Amygdala (tissue), 56 donors: ENCODE measurements around the gene FMNL3.

Experiments used
- DNase-seq, 56 donors: peaks; one replicate each; lab custom pipeline; 2025; lab: John Stamatoyannopoulos, UW

Gene FMNL3

DNA sequence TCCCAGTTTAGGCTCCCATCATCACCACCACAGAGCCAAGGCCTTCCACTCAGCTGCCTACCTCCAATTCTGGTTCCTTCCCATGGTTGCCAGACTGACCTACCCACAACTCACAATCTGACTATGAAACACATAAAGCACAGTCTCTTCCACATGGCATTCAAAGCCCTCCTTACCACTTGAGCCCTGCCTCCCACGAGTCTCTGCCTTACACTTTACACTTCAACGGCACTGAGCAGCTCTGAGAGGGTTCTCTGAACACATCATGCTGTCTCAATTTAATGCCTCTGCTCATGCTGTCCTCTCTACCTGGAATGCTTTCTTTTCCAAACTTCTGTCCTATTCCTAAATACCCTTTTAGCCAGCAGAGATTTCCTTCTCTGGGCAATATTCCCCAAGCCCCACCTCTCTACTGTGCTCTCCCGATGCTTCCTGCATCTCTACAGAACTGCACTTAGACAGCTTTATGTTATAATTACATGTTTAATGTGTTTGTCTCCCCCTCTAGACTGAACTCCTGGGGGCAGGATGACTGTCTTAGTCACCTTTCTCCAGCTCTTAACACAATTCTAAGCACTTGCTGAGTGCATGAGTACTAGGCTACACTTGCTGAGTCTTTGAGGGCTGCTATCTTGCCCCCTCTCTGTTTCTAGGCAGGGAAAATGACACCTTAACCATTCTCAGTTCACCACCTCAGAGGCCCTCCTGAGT lies 23.5 kb downstream of the FMNL3 start:
- no peak for DNase-seq

DNA sequence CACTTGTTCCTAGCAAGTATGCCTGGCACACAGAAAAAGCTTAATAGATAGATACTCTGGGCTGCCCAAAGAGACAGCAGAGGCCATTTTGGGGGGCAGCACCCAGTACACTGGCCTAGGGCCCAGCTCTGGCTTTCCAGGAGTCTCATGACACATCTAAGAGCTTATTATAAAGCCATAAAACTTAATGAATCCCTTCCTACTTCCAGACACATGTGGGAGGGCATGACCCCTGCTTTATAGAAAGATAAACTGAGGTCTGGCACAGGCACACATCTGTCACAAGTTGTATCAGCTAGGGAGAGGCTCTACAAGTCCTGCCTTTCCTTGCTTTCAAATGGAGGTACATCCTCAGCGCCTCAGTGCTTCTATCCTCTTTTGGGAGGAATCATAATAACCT lies 27.1 kb downstream of the FMNL3 start:
- no peak for DNase-seq

DNA sequence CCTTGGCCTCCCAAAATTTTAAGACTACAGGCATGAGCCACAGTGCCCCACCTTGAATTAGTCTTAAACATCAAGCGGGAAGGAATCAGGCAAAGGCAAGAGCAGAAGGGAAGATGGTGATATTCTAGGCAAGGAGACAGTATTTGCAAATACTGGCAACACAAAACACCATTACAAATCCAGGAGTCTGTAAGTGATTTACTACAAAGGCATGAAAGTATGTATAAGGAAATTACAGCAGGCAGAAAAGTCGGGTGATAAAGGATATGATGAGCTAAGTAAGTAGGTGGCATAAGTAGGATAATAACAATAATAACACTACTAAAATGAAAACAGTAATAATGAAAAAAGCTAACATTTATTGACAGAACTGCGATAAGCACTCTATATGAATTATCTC lies 28.5 kb downstream of the FMNL3 start:
- no peak for DNase-seq

DNA sequence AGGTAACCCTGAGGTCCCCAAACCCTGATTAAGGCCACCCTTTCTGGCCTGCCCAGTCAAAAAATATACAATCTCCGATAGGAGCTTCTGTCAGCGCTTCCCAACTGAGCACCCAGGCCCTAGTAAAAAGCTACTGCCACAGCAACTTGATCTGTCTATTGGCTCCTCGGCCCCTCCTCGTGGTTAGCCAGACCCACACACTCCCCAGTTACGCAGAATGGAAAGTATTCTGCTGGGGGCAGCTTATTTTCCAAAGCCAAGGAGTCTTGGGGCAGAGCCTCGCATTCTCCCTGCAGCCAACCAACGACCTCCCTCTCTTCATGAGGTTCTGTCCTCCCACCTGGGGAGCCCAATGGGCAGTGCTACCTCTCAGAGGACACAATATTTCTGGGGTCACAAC lies 32.1 kb downstream of the FMNL3 start:
- DNase-seq, result no peak

DNA sequence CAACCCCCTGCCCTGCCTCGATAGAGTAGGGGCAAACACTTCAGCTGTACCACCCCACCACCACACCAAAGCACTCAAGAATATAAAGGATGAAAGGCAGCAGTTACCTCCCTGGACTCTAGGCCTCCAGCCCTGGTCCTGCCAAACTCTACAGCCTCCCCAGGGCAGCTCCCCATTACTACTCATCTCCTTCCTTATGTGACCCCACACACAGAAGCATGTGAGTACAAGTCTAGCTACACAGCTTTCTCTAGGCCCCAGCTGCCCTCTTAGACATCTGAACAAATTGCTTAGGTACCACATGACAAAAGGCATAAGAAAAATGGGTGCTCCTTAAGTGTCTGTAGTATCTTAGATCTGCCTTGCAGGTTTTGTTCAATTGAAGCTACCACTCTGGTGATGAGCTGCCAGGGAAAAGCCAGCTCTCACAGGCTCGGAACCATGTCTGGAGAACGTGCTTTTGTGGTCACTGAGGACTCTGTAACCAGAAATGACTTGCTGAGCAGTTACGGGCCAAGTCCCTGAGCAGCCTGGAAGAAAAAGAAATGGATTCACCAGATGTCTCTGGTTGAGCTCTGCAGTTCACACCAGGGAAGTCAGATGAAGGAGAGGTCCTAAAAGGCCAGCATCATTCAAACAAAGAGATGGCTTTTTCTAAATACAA lies 32.8 kb downstream of the FMNL3 start:
- DNase-seq, result peak in 4 of 56 donors; percentile 33 to 53 (median 42)

DNA sequence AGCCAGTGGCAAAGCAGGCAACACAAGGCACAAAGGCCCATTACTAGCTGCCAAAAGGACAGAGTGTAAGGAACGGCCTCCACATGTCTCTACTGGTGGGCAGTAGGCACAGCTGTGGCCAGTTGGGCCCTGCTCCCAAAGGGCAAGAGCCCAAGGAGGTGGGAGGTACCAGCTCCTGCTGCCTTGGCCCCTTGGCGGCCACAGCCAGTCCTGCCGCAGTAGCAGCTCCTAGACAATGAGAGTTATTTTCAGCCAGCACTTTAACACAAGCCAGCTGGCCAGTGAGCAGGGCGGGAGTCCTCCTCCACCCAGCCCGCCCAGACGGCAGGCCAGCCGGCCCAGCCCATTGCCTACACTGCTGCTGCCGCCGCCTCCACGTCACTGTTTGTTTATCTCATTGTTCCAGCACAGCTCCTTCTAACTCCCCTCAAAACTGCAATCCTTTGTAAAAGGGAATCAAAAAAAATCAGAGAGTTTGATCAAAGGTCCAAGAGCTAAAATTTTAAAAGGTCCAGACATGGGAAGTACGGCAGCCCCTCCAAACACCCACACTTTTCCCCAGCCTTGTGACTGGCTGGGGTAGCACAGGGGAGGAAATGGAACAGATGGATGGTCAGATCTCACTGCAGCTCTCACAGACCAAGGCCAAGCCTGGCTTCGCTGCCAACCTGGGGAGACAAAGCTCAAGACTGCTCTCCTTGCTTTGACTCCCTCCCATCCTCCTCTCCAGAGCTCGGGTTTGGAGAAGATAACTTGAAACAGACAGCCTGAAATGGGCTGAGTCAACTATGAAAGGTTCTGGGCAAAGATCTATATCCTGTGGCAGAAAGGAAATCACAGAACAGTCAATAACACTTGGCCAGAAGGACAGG lies 33.5 kb downstream of the FMNL3 start:
- DNase-seq, result peak; percentile 49 to 99 (median 93)

DNA sequence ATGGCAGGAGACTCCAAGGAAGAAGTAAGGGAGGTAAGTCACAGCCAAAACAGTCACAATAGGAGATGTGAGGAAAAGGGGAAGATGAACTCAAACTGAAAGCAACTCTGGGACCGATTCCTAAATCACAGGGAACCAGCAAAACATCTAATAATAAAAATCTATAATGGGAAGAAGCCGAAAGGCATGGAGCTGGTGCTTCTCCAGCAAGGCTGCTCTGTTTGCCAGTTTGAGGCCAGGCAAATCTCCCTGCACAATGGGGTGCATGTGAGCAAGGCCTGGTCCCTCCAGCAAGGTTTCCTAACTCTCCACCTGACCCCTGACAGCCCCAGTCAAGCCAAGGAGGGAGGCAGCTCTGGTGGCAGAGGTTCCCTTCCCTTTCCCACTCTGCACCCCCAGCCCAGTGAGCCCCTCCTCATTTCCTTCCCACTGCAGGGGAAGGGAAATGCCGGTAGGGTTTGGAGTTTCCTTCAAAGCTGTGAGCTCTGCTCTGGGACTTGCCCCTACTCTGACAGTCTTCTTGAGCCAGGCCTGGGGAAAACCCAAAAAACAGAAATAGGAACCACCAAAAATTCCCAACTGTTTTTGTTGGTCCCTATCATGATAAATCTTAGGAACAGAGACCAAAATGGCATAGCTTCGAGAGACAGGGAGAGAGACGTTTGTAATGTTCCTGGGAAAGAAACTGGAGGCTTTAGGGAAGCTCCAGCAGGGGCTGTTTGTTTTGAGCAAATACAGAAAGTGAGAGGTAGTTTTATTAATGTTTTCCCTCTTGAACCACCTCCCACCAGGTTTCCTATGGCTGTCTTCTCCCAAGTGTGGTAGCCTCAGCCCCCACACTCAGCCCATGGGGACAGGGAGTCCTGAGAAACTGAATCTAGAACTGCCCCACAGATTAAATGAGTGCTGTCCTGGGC lies 34.6 kb downstream of the FMNL3 start:
- peak in 21 of 56 donors; percentile 14 to 47 (median 24) for DNase-seq

DNA sequence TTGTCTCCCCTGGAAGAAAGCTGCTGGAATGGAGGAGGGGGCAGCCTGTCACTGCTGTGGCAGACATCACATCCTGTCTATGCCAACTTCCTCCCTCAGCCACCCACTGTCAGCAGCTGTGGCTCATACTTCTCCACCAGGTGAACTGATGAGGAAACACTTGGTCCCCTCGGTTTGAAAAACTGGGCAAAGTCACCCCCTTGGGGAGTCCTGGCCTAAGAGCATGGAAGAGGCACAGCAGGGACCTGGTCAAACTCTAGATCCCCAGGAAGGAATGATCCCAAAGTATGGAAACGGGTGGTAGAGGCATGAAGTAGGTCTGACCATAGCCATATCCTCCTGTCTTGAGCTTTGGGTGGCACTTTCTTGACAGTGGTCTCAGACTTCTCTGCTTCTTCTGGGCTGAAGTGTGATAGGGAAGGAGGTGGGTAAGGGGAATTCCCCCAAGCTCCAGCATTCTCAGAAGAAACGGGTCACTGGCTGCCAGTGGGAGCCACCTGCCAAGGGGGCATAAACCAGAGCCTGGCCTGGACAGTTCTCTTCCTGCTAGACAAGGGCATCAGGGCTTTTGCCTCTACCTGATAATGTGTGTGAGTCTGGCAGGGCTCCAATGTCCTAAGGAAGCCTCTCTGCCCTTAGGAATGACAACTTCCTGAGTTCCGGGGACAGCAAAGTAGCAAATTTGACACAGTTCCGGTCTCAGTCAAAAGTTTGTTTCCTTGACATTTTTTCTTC lies 36.0 kb downstream of the FMNL3 start:
- DNase-seq, result peak in 3 of 56 donors; percentile 11 to 21 (median 12)

DNA sequence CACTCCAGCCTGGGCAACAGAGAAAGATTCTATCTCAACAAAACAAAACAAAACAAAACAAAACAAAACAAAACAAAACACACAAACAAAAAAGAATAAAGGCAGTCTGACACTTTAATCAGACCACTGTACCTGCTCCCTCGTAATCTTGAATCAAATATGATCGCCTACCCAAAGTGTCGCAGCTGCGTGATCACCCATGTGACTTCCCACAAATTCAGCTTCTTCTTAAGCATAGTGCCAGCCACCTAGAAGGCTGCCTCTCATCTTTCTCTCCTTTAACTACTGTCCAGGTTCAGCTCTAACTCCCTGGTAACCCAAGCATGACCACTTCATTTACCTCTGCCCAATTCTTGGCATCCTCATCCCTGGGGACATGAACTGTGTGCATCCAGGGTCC lies 37.4 kb downstream of the FMNL3 start:
- DNase-seq, result no peak

DNA sequence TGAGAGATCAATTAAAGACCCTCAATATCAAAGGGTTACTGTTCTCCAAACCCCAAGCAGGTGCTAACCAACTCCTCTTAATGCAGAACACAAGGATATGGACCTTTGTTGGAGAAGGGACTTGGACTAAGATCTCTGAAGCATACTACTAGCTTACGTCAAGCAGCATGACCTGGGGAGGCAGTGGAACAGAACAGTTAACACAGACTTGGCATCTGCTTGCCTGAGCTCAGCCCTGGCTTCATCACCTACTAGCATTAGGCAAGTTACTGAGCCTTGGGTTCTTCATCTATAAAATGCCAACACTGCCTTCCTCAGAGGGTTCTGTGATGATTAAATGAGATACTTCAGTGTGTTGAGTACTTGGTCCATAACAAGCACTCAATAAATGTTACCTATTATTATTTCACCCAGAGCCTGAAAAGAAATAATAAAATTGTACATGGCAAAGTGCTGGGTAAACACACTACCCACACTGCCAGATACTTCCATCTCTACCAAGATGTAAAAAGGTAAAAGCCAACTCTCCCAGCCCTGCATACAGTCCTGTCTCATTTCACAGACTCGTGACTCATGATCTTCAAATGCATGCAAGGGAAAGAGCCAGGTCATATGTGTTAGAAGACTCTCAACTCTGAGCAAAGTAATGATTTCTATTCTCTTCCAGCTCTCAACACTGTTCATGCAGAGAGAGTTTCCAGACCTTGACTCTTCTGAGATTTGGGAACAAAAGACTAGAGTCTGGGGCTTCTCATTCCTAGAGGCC lies 39.7 kb downstream of the FMNL3 start:
- no peak for DNase-seq

DNA sequence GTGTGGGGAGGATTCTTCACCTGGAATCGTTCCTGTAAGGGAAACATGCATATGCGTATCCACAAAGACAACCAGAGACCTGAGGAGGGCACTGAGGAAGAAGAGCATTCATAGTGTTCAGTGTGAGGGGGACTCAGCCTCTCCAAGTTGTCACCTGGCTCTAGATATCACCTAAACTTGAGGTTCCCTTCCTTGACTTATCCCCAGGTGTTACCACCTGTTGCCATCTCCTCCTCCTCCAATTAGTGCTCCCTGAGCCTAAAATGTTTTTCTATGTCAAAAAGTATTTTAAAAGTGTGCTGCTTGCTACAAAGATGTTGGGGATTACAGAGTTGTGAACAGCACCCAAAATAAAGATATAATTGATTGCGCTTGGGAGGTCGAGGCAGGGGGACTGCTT lies 41.0 kb downstream of the FMNL3 start:
- DNase-seq, result no peak

DNA sequence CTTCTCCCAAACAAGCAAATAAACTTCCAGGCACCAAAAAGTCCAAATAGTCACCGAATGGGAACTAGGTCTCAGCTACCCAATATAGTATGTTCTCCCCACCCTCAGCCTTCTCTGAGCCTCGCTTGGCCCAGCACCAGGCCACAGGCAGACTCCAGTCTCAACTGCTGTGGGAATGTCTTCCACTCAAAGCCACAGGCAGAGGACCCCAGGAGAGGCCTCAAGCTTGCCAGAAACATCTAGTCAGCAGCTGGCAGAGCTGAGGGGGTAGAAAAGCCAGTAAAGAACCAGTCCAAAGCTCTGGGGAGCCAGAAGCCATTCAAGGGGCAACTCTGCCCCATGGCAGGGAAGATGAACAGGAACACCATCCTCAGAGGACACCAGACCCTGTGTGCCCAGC lies 41.8 kb downstream of the FMNL3 start:
- peak in 1 of 56 donors; percentile 13 for DNase-seq

DNA sequence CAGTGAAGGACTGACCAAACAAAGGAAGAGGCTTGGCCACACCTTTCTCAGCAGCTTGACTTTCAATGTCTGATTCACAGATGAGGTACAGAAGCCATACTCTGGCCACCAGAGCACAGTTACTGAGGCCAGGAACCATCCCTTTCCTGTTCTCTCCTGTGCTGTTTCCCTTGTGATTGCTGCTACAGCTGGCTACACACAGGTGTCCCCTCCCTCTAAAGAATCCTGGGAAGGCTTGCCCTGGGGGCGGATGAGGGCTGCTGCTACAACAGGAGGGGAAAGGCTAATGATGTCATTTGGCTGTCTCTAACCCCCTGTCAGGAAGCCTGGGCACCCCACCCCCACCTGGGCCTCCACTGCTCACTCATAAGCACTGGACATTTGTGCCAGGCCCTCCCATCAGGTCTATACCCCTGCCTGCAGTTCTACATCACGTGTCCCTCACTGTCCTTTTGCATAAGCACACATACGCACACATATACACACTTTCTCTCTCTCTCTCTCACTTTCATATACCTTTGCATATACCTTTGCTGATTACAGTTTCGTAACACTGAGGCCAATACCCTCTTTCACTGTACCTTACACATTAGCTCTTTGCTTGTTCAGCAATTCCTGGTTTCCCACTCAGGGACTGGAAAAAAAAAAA lies 42.5 kb downstream of the FMNL3 start:
- no peak for DNase-seq

DNA sequence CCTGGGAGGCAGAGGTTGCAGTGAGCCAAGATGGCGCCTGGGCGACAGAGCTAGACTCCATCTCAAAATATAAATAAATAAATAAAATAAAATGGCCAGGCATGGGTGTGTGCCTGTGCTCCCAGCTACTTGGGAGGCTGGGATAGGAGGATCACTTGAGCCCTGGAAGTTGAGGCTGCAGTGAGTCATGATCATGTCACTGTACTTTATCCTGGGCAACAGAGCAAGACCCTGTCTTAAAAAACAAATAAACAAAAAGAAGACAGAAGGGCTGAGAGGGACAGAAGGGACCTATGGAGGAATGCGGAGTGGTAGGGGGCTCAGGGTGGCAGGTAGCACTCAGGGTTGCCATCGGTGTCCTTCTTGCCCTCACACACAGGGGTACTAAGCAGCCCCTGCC lies 43.0 kb downstream of the FMNL3 start:
- DNase-seq, result no peak

DNA sequence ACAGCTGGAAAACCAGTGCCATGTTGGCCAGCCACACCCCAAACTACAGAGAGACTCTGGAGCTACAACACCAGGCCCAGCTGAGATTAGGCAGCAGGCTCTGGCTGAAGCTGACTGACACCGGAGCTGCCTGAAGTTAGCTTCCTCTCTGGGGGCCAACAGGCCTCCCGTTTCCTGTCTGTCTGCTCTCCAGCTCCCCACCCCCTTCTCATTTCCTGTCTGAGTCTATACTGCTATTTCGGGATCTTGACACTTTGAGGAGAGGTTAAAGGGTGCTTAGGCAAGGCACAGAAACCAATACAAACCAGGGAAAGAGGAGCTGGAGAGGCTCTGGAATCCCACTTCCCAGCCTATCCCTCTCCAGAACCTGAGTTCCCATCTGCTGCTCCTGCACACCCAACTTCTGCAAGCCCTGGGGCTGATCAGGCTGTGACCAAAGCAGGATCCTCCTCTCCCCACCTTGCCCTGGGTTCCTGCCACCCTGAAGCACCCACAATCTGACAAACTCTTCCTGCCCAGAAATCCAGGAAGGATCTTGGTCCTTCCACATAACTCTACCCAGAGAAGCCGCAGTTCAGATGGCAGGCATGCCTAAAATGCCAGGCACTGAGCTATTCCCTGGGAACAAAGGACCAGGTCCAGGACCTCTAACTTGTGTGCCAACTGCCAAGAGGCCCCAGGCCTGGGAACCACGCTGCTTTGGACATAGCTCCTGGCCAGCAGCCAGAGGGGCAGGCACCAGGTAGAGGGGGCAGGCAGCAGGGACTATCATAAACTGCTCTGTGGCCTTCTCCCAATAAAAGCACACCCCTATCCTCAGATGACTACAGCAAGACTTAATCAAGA lies 44.0 kb downstream of the FMNL3 start:
- peak in 17 of 56 donors; percentile 6 to 51 (median 31) for DNase-seq

DNA sequence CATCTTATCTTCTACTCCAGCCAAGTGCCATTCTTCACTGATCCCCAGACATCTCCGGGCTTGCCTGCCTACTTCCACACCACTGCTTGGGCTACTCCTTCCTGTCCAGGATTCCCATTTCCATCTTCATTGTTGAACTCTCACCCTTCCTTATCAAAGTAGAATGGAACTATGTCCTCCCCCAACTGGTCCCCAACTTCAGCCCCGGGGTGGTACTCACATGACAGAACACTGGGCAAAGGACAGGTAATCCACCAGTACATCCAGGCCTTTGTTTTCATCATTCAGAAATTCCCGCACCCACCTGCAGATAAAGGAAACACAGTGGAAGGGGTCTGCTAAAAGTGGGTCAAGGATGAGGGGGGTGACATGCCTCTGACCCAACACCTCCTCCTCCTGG lies 45.5 kb downstream of the FMNL3 start:
- DNase-seq, result no peak

DNA sequence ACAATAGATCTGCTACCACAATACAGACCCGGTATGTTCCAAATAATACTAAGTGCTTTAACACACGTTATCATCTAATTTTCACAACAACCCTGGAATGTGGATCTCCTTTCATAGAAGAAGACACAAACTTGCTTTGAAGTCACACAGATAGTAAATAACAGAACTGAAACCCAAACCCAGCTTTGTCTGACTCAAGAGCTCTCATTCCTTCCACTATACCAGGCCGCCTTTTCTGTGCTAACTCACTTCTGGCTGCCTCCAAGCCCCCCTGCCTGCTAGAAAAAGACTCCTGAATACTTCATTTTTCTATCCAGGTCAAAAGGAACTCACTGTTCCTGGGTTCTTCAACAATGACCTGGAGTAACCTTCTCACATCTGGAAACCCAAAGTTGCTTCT lies 46.0 kb downstream of the FMNL3 start:
- no peak for DNase-seq
